ENCODE results near the gene SCAPER. TPM values are rescaled to one million over a fixed set of nuclear protein-coding genes. Genes with fewer than 3 reads are reported as not detected.
A peak's percentile ranks its signal among the peaks of the same experiment; 100 is the strongest.
"Not testable (repeated sequence)": the region's sequence is repeated elsewhere in the genome, so short reads cannot be mapped to it uniquely, and the experiment has no call there.

SCAPER gene
- total RNA-seq, 1 donor from 2014 or later: 10.6 TPM

GRCh38 chr15:76335307-76336253 lies 569.6 kb downstream of the SCAPER start:
- peak; percentile 20 for DNase-seq

- no peak for DNase-seq
Measured at GRCh38 chr15:76334438-76335306, 570.5 kb downstream of the SCAPER start.

GRCh38 chr15:76333720-76334437 lies 571.3 kb downstream of the SCAPER start:
- peak; percentile 36 for DNase-seq

GRCh38 chr15:76333309-76333708 lies 571.8 kb downstream of the SCAPER start:
- no peak for DNase-seq

GRCh38 chr15:76332796-76333195 lies 572.3 kb downstream of the SCAPER start:
- no peak for DNase-seq

GRCh38 chr15:76330080-76330680 lies 575.0 kb downstream of the SCAPER start:
- DNase-seq: peak; percentile 75

GRCh38 chr15:76328958-76329357 lies 576.2 kb downstream of the SCAPER start:
- DNase-seq: no peak

GRCh38 chr15:76328106-76328696 lies 576.9 kb downstream of the SCAPER start:
- no peak for DNase-seq

- DNase-seq: no peak
Measured at GRCh38 chr15:76327191-76328105, 577.7 kb downstream of the SCAPER start.

- no peak for DNase-seq
Measured at GRCh38 chr15:76325704-76326103, 579.4 kb downstream of the SCAPER start.

- no peak for DNase-seq
Measured at GRCh38 chr15:76324066-76324465, 581.1 kb downstream of the SCAPER start.

- no peak for DNase-seq
Measured at GRCh38 chr15:76321602-76322001, 583.5 kb downstream of the SCAPER start.

- no peak for DNase-seq
Measured at GRCh38 chr15:76321171-76321570, 584.0 kb downstream of the SCAPER start.

GRCh38 chr15:76320012-76320411 lies 585.1 kb downstream of the SCAPER start:
- no peak for DNase-seq

GRCh38 chr15:76313731-76314130 lies 591.4 kb downstream of the SCAPER start:
- no peak for DNase-seq

GRCh38 chr15:76313175-76313567 lies 592.0 kb downstream of the SCAPER start:
- DNase-seq: not testable (repeated sequence)

GRCh38 chr15:76312540-76313174 lies 592.5 kb downstream of the SCAPER start:
- DNase-seq: peak; percentile 46

GRCh38 chr15:76311100-76311953 lies 593.8 kb downstream of the SCAPER start, which contains the start of gene ETFA:
ETFA (minus strand) TSS chr15:76311469; CDS start chr15:76311388, 81 bp downstream.
- peak; percentile 97 for DNase-seq

GRCh38 chr15:76310475-76311099 lies 594.6 kb downstream of the SCAPER start:
- peak; percentile 38 for DNase-seq

Measured in dermis blood vessel endothelial cell (primary cell).